ENCODE measurements around the gene JARID2.

JARID2 gene

GRCh38 chr6:15331143-15331542, 85.3 kb downstream of the JARID2 start:
- TF ChIP-seq EGR2 (tag by site-specific recombination; IDR thresholded peaks at IDR 0.05; ENCODE audit: low read depth): 0 out of 2 replicates have a peak, but pooled peaks have one; percentile 12
- peak; percentile 76 for TF ChIP-seq SCRT2 (tag by site-specific recombination; IDR thresholded peaks at IDR 0.05)
- peak; percentile 36; the same call in 1 of the 2 replicates for TF ChIP-seq PRDM6 (tag by site-specific recombination; IDR thresholded peaks at IDR 0.05)
- no peak for TF ChIP-seq ZNF292 (tag by site-specific recombination; IDR thresholded peaks at IDR 0.05; ENCODE audit: borderline replicate concordance, low read depth)
- TF ChIP-seq ZNF600 (tag by site-specific recombination; IDR thresholded peaks at IDR 0.05): 0 out of 2 replicates have a peak, but pooled peaks have one; percentile 46
- TF ChIP-seq ZNF561 (tag by site-specific recombination; IDR thresholded peaks at IDR 0.05; ENCODE audit: borderline replicate concordance): no peak
- TF ChIP-seq GLIS1 (tag by site-specific recombination; IDR thresholded peaks at IDR 0.05): peak; percentile 54
- TF ChIP-seq ZEB2 (tag by site-specific recombination; IDR thresholded peaks at IDR 0.05): 0 out of 2 replicates have a peak, but pooled peaks have one; percentile 34
- no peak for TF ChIP-seq ZNF768 (tag by site-specific recombination; IDR thresholded peaks at IDR 0.05)
- peak; percentile 22; the same call in 1 of the 2 replicates for TF ChIP-seq SP7 (tag by site-specific recombination; IDR thresholded peaks at IDR 0.05)
- TF ChIP-seq ZNF324 (tag by site-specific recombination; IDR thresholded peaks at IDR 0.05): 0 out of 2 replicates have a peak, but pooled peaks have one; percentile 28
- TF ChIP-seq ZBTB17 (tag by site-specific recombination; IDR thresholded peaks at IDR 0.05): peak; percentile 86
- TF ChIP-seq ZNF544 (tag by site-specific recombination; IDR thresholded peaks at IDR 0.05): no peak
- no peak for TF ChIP-seq ZNF211 (tag by site-specific recombination; IDR thresholded peaks at IDR 0.05; ENCODE audit: low read depth)
- no peak for TF ChIP-seq PBX3 (CRISPR knock-in tag; IDR thresholded peaks at IDR 0.05)
- 0 out of 2 replicates have a peak, but pooled peaks have one; percentile 24 for TF ChIP-seq ZNF629 (tag by site-specific recombination; IDR thresholded peaks at IDR 0.05)
- TF ChIP-seq PRDM4 (tag by site-specific recombination; IDR thresholded peaks at IDR 0.05): peak; percentile 87
- peak; percentile 61 for TF ChIP-seq ZNF366 (tag by site-specific recombination; conservative IDR thresholded peaks at IDR 0.05)
- 0 out of 2 replicates have a peak, but pooled peaks have one; percentile 36 for TF ChIP-seq HIC1 (tag by site-specific recombination; IDR thresholded peaks at IDR 0.05)
- peak; percentile 45; the same call in 1 of the 2 replicates for TF ChIP-seq PRDM10 (tag by site-specific recombination; IDR thresholded peaks at IDR 0.05)
- TF ChIP-seq ZNF362 (tag by site-specific recombination; IDR thresholded peaks at IDR 0.05): peak; percentile 65; the same call in 1 of the 2 replicates
- TF ChIP-seq ZNF449 (tag by site-specific recombination; IDR thresholded peaks at IDR 0.05): 0 out of 2 replicates have a peak, but pooled peaks have one; percentile 15
- POLR2A ChIA-PET: no interaction called here
- Histone ChIP-seq H3K36me3 (ENCODE audit: control insufficient read depth in 2 of 2, insufficient read depth in 1 of 2, low read length in 2 of 2) (no peaks in the 10 kb centered on the region; a peak in 1 of 3 replicates), H3K4me3 (ENCODE audit: low read depth, low read length) (no peak overlapping the region), H3K4me1 (ENCODE audit: control insufficient read depth, insufficient read depth, low read length) (peaks cover 43% of the 10 kb centered on the region), H3K27ac (ENCODE audit: extremely low read depth, low read depth, low read length) (no peak overlapping the region), H3K9me3 (ENCODE audit: control insufficient read depth, insufficient read depth, low read depth, low read length) (no peaks in the 10 kb centered on the region)
- CTCF ChIA-PET: interaction anchor here (0.6 kb wide), 2 partner anchors 855 to 1149 kb away, joined by 3 to 4 read pairs; no protein-coding TSS in a partner anchor
